ENCODE measurements around the gene ROBO3.

ROBO3 gene, protein sequence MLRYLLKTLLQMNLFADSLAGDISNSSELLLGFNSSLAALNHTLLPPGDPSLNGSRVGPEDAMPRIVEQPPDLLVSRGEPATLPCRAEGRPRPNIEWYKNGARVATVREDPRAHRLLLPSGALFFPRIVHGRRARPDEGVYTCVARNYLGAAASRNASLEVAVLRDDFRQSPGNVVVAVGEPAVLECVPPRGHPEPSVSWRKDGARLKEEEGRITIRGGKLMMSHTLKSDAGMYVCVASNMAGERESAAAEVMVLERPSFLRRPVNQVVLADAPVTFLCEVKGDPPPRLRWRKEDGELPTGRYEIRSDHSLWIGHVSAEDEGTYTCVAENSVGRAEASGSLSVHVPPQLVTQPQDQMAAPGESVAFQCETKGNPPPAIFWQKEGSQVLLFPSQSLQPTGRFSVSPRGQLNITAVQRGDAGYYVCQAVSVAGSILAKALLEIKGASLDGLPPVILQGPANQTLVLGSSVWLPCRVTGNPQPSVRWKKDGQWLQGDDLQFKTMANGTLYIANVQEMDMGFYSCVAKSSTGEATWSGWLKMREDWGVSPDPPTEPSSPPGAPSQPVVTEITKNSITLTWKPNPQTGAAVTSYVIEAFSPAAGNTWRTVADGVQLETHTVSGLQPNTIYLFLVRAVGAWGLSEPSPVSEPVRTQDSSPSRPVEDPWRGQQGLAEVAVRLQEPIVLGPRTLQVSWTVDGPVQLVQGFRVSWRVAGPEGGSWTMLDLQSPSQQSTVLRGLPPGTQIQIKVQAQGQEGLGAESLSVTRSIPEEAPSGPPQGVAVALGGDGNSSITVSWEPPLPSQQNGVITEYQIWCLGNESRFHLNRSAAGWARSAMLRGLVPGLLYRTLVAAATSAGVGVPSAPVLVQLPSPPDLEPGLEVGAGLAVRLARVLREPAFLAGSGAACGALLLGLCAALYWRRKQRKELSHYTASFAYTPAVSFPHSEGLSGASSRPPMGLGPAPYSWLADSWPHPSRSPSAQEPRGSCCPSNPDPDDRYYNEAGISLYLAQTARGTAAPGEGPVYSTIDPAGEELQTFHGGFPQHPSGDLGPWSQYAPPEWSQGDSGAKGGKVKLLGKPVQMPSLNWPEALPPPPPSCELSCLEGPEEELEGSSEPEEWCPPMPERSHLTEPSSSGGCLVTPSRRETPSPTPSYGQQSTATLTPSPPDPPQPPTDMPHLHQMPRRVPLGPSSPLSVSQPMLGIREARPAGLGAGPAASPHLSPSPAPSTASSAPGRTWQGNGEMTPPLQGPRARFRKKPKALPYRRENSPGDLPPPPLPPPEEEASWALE (N-terminal part only)

DNA sequence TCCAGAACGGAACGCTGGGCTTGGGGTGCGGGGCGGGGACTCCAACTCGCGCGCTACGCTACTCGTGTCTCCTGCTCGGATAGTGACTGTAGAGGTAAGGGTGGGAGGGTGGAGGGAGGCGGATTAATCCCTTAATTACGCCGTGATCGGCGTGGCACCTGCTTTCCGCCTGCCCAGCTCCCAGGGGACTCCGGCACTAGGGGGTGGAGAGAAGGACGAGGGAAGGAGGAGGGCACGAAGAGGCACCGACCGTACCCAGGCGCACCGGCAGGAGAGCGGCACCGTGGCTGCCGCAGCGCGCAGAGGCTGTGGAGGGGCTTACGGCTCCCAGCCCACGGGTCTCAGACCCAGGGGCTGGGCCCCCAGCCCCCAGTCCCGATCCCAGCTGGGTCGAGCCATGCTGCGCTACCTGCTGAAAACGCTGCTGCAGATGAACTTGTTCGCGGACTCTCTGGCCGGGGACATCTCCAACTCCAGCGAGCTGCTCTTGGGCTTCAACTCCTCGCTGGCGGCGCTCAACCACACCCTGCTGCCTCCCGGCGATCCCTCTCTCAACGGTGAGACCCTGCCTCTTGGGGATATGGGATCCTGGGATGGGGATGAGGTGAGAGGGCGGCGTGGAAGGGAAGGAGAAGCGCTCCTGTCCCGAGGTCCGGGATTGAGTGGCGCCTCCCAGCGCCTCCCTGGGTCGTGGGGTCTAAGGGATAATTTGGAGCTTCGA, at the start of gene ROBO3:
TSS of gene ROBO3 (plus strand) at position 252 of the 721 bp plus-strand sequence. CDS start at position 398, 146 bp downstream.
- no peak for DNase-seq (ENCODE audit: low read depth in 2 of 2)

DNA sequence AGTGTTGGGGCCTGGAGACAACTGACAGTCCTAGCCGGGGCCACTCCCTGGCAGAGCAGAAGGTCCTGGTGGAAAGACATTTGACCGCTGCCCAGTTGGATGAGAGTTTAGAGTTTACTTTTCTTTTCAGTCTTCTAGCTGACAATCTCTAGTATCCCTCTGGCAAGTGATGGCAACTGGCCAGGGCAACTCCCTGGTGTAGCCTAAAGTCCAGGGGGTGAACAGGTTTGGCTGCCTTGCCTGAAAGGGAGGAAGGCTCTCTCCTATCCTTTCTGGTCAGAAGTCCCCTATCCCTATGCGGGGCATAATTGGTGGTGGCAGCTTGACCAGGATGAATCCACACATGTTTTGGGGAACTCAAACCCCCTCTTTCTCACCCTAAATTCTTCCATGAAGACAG, 48.2 kb upstream of the ROBO3 start:
- DNase-seq (ENCODE audit: low read depth in 2 of 2): no peak

DNA sequence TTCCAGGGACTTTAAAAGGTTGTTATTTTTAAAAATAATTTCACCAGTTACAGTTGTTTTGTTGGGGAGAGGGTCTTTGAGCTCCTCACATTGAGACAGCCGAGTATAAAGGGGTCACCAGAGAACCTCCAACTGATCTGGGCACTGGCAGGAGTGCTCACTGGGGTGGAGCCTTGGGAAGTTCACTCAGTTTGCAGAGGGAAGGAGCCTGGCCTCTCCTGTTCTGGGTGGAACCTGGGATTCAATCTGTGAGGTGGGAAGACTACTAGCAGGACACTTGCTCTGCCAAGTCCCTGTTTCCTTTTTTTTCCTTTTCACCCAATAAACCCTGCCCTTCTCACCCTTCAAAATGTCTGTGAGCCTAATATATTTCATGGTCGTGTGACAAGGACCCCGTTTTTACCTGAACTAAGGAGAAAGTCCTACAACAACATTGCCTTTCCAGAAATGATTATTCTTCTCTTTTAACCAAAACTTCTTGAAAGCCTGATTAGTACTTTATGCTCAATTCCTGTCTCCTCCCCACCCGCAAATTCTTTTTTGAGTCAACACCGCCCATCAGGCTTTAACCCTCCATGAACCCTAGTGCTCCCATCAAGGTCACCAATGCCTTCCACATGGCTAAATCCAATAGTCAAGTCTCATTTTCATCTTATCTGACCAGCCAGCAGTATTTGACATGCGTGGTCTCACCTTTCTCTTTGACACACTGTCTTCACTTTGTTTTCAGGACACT, 43.1 kb upstream of the ROBO3 start:
- no peak for DNase-seq (ENCODE audit: low read depth in 2 of 2)

DNA sequence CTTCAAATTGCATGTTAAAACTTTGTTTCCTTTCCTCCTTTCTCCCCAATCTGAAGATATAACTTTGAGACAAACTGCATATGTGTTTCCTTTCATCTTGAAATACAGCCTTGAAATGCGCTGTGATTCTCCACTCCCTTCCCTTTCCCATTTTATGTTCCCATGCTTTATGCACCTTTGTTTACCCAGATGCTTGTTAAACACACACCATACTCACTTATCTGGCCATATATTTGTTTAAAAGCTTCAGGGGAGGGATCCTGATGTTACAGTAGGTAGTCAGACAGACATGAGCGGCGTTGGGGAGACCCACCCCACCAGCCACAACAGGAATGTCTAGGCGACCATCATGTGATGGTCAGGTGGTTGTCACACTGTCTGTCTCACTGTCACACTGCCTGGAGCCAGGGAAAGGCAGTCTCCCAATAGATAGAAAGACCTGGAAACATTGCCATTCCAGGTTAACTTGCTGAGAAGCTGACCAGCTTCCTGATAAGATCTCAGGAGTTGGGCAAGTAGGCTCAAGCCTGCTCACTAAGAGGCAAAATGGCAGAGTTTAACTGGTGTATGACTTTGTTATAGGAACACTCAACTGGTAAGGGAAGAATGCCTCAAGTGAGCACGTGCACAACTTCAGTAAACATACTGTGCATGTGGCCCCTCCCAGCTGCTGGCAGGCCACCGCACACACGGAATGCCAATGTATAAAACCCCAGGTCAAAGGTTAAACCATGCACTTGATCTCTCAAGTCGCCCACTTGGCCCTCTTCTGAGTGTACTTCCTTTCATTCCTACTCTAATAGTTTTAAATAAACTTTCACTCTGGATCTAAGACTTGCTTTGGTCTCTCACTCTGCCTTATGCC, 41.5 kb upstream of the ROBO3 start:
- no peak for DNase-seq (ENCODE audit: low read depth in 2 of 2)

DNA sequence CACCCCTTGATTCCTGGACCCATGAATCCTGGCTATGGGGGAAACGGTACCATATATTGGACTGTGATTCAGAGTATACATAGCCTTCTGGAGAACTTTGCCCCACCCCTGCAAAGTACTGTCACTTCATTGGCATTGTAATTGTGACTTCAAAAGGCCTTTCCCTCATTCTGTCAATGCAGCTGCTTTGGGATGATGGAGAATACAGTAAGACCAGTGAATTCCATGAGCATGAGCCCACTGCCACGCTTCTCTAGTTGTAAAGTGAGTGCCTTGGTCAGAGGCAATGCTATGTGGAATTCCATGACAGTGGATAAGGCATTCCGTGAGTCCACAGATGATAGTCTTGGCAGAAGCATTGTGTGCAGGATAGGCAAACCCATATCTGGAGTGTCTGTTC, 39.4 kb upstream of the ROBO3 start:
- DNase-seq (ENCODE audit: low read depth in 2 of 2): no peak

DNA sequence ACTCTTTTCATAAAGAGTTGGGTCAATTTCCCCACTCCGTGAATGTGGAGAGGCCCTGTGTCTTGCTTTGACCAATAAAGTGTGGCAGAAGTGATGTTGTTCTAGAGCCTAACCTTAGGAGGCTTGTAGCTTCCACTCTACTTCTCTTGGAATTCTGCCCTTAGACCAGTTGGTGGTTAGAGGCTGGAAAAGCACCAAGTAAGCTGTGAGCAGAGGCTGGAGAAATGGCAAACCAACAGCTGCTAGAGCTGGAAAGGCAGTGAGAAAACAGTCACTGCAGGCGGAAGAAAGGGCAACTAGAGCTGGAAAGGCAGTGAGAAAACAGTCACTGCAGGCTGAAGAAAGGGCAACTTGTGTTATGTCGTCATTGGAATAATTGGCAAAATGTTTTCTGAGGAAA, 35.2 kb upstream of the ROBO3 start:
- DNase-seq (ENCODE audit: low read depth in 2 of 2): no peak

DNA sequence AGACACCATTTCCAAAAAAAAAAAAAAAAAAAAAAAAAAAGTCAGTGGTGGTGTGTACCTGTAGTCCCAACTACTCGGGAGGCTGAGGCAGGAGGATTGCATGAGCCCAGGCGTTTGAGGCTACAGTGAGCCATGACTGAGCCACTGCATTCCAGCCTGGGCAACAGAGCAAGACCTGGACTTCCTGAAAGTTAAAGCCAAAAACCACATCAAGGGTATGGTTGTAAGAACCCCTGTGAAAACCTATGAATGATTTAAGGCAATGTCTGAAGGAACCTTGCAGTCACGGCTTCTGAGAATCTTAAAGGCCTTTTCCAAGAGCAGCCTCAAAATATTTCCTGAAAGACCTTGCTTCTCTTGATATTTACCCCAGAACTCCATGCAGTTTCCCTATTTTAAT, 34.5 kb upstream of the ROBO3 start:
- no peak for DNase-seq (ENCODE audit: low read depth in 2 of 2)

DNA sequence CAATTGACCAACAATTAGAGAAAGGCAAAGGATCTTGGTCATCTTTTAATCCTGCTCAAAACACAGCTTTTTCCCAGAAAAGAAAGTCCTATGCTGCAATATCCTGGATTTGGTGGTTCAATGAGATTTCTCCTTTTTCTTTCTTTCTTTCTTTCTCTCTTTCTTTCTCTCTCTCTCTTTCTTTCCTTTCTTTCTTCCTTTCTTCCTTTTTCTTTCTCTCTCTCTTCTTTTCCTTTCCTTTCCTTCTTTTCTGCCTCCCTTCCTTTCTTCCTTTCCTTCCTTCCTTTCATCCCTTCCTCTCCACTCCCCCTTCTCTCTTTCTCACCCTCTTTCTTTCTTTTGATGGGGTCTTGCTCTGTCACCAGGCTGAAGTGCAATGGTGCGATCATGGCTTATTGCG, 33.3 kb upstream of the ROBO3 start:
- DNase-seq (ENCODE audit: low read depth in 2 of 2): no peak

DNA sequence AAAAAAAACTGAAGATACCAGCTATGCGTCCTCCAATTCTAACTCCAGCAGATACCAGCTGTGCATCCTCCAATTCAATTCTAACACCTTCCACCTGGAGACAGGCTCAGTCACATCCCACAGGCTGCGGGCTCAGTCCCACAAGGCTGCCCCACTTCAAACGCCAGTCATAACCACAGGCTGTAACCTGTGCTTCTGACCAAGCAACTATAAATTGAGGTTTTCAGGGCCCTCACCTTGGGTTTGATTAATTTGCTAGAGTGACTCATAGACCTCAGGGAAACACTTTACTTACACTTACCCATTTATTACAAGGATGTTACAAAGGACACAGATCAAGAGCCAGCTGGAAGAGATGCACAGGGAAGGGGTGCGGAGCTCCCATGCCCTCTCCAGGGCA, 32.7 kb upstream of the ROBO3 start:
- no peak for DNase-seq (ENCODE audit: low read depth in 2 of 2)

DNA sequence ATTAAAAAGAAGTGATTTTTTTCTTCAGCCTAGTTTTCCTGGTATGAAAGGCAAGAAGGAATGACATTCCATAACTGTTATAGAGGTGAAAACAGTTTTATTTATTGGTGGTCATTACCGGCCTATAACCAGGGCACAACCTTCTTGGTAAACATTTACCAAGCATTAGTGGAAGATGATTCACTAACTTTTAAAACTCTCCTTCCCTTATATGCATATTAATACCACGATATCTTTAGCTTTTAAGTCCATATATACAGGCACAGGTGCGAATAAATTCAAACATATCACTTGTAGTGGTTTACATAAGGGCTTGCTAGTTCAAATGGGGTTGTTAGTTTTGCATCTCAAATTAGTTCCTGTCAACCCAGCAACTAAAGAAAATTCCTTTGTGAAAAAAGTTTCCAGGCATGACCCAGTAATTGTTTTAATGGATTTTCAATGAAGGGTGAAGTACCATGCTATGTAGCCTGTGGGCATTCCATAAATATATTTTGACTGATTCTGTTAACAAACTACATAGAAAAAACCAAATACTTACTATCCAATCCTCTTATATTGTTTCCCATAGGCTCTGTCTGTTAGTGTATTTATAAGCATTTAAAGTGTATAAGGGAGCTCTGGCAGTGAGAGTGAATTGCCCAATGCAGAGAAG, 30.6 kb upstream of the ROBO3 start:
- DNase-seq (ENCODE audit: low read depth in 2 of 2): no peak

DNA sequence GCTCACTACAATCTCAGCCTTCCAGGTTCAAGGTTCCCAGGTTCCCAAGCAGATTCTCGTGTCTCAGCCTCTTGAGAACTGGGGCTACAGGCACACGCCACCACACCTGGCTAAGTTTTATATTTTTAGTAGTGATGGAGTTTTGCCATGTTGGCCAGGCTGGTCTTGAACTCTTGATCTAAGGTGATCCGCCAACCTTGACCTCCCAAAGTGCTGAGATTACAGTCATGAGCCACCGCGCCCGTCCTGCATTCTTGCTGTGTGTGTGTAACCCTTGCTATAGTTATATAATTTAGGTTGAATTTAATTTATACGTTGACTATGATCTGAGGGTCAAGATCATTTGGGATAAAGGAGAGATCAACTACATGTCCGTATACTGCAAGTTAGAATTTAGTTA, 29.3 kb upstream of the ROBO3 start:
- no peak for DNase-seq (ENCODE audit: low read depth in 2 of 2)

DNA sequence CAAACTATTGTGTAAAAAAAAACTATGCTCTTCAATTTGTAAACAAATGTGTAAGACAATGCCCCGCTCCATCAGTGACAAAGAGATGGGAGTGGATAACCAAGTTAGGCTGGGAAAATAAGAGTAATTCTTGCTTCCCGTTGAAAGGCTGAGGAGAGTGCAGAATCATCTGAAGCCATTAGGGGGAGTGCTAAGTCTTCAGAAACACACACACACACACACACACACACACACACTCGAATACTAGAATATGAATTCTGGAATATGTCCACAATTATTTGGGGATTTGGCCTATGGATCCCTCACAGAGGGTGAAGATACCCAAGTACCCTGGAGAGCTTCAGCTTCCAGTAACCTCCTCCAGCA, 27.8 kb upstream of the ROBO3 start:
- no peak for DNase-seq (ENCODE audit: low read depth in 2 of 2)

DNA sequence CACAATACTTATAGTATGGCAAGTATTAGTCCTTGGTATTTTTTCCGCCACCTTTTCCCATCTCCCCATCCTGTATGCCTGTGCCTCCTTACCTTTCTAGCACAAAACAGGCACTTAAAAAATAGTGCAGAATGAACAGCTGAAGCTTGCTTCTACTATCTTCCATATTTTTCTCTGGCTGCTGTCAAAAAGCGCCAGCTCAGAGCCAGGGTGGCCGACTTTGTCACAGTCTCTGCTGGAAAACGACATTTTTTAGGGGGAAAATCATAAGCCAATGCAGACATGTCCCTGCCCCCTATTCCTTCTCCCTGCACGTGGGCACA, 26.5 kb upstream of the ROBO3 start:
- no peak for DNase-seq (ENCODE audit: low read depth in 2 of 2)

DNA sequence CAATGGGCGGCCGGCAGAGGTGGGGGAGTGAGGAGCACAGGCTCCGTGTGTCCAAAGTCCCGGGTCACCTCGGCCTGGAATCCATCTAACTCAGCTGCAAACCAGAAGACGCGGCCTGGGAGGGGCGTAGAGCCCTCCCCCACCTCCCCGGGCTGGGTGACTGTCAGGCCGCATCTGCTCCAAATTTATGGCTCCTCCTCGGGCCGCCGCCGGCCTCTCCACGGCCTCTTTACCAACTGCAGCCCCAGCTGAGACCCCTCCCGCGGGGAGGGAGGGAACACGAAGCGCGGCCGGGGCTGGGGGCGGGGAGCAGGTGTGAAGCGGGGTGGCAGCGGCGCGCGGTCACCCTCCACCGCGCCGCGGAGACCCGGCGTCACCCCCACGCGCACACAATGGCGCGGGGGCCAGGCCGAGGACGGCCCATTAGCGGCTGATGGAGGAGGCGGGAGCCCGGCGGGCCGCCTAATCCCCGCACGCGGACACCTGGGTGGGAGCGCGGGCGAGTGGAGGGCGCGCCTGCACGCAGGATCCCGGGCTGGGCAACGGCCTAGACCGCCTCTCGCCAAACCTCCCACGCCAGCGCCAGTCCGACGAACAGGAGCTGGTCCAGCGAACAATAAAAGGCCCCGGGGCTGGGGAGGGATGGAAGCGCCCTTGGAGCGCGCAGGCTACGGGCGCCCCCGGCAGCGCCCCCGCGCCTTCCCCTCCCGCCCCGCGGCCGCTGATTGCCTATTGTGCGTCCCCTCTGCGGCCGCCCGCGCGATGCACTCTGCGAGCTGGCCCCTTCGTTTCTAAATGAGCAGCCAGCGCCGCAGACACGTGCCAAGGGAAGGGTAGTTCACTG, 25.9 kb upstream of the ROBO3 start:
- DNase-seq (ENCODE audit: low read depth in 2 of 2): no peak

DNA sequence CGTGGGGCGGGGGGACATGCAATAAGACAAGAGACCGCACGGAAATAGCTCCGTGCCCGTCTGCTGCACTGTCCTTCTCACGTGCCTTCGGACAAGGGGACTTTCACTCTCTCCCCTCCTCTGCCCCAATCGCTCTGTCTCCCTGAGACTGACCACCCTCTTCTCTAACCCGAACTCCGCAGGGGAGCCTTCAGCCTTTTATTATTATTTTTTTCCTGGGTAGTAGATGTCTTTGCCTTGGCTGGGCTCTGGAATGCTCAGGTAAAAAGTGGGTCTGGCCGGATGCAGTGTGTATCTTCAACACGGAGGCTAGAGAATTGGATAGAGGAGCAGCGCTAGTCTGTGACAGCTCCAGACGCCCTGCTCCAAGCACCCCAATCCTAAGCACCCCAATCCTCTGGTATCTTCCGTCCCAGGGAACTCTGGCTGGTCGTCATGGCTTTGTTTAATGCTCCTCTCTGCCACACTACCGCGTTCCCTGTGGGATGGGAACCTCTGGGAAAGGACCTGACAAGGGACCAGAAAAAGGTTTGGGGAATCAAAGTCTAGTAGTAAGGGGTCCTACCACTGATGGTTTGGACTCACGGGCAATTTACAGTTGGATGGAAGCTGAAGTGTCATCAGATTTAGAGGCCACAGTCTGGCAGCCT, 25.1 kb upstream of the ROBO3 start:
- no peak for DNase-seq (ENCODE audit: low read depth in 2 of 2)

DNA sequence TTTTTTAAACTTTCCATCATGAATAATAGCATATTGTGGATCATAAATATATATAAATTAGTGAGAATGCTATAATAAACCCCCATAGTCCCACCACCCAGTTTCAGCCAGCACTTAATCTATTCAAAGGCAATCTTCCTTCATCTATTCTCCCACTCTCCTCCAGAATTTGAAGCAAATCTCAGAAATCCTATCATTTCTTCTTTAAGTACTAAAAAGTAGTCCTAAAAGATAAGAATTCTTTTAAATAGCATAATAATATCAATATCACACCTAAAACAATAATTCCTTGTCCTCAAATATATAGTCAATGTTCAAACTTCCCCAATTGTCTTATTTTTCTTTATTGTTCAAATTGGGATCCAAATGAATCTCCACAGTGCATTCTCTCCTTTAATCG, 24.6 kb upstream of the ROBO3 start:
- DNase-seq (ENCODE audit: low read depth in 2 of 2): no peak

DNA sequence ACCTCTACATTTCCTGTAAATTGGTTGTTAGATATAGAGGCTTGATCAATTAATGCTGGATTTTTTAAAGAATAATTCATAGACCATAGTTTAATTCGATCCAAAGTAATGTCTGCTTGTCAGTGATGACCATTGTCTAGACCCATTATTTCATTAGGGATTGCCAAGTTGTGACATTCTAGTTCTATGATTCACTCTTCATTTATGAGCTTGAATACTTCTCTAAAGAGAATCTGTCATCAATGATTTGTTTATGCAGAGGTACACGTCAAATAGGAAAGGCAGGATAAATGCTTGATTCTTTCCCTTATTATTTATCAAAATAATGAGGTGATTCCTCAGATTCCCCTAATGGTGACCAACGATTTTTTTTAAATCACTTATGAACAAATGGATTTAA, 24.0 kb upstream of the ROBO3 start:
- no peak for DNase-seq (ENCODE audit: low read depth in 2 of 2)

DNA sequence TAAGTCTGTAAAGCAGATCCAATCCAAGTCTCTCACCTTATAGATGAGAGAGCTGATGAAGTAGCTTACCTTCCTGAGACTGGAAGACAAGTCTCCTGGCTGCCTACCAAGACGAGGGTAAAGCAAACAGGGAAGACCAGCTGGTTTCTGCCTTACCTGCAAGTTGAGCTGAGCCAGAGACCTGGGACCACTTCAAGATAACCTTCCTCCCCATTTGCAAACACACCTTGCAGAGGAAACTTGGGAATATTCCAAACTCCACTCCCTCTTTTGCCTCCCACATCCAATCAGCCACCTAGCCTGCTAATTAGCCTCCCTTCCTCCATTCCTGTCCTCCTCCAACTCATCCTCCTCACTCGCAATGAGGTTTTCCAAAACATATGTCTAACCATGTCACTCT, 23.4 kb upstream of the ROBO3 start:
- DNase-seq (ENCODE audit: low read depth in 2 of 2): no peak

Data from stimulated activated CD8-positive, alpha-beta memory T cell treated with anti-CD3 and anti-CD28 coated beads, Interleukin-7, amount 100 ng/mL, for 4 hours (primary cell).